OCI-LY7 (cell line): ENCODE results near the gene BEAN1. TPM values are rescaled to one million over a fixed set of nuclear protein-coding genes. Genes with fewer than 3 reads are reported as not detected.

Experiments
- BruUV-seq: library from RNA; stranded (reverse); fragments of 400-500 nt; replicated peaks from 2 replicates; lab custom pipeline; 2021; lab: Mats Ljungman, UMichigan
- CTCF ChIA-PET: fragments of 300-600 bp; sonication (Branson Sonifier 250); formaldehyde crosslinking; loops from one replicate; lab custom pipeline; 2022; ENCODE audit warnings: antibody characterized with exemption; ENCODE audit not compliant: unreplicated experiment; lab: Charles Lee
- POLR2A ChIA-PET: fragments of 300-600 bp; sonication (Branson Sonifier 250); formaldehyde crosslinking; loops from one replicate; lab custom pipeline; 2022; ENCODE audit warnings: antibody characterized with exemption; lab: Charles Lee
- DNase-seq: peaks from one replicate; pipeline ENCODE4 v3.0.0-alpha.2; 2015; ENCODE audit warnings: low spot score
- H2AFZ ChIP-seq: fragments of 200-600 bp; sonication (generic), shearing (Covaris generic); 2 replicates; pipeline ENCODE4 v1.6.1; 2014; ENCODE audit warnings: mild to moderate bottlenecking, antibody characterized with exemption, low read length, moderate library complexity
- H3K27ac ChIP-seq: fragments of 200-600 bp; sonication (generic); 2 replicates; pipeline ENCODE4 v1.5.1; 2014; ENCODE audit warnings: mixed run types, low read depth, mild to moderate bottlenecking, moderate library complexity, low read length, inconsistent platforms; ENCODE audit not compliant: poor library complexity, severe bottlenecking
- H3K36me3 ChIP-seq: fragments of 200-600 bp; sonication (generic); 2 replicates; pipeline ENCODE4 v1.6.1; 2014; ENCODE audit warnings: mild to moderate bottlenecking, antibody characterized with exemption, low read length, moderate library complexity, mixed read lengths; ENCODE audit not compliant: insufficient read depth
- H3K4me1 ChIP-seq: fragments of 200-600 bp; sonication (generic); 2 replicates; pipeline ENCODE4 v1.5.1; 2014; ENCODE audit warnings: mild to moderate bottlenecking, low read length; ENCODE audit not compliant: insufficient read depth, poor library complexity, severe bottlenecking
- H3K4me2 ChIP-seq: fragments of 200-600 bp; sonication (generic); 2 replicates; pipeline ENCODE4 v1.6.1; 2014; ENCODE audit warnings: mild to moderate bottlenecking, low read length
- H3K4me3 ChIP-seq: fragments of 200-600 bp; sonication (generic); 2 replicates; pipeline ENCODE4 v1.5.1; 2014; ENCODE audit warnings: mild to moderate bottlenecking, low read depth, low read length; ENCODE audit not compliant: poor library complexity, severe bottlenecking
- H3K79me2 ChIP-seq: fragments of 200-600 bp; sonication (generic); 2 replicates; pipeline ENCODE4 v1.6.1; 2016; ENCODE audit warnings: low read depth, mild to moderate bottlenecking, low read length, moderate library complexity, mixed read lengths; ENCODE audit not compliant: insufficient read depth
- H3K9me2 ChIP-seq: fragments of 200-600 bp; sonication (generic); 2 replicates; pipeline ENCODE4 v1.6.1; 2016; ENCODE audit warnings: mild to moderate bottlenecking, low read length, mixed read lengths; ENCODE audit not compliant: insufficient read depth
- H3K9me3 ChIP-seq: fragments of 200-600 bp; sonication (generic); 2 replicates; pipeline ENCODE4 v1.6.1; 2014; ENCODE audit warnings: mild to moderate bottlenecking, mixed run types, low read length, mixed read lengths
- H4K20me1 ChIP-seq: fragments of 200-600 bp; sonication (generic); 2 replicates; pipeline ENCODE4 v1.6.1; 2014; ENCODE audit warnings: mild to moderate bottlenecking, antibody characterized with exemption, low read length, moderate library complexity, mixed read lengths; ENCODE audit not compliant: insufficient read depth
- EZH2phosphoT487 ChIP-seq: fragments of 200-600 bp; sonication (generic); IDR thresholded peaks from 2 replicates; pipeline ENCODE4 v1.6.1; 2018; ENCODE audit warnings: low read depth, borderline replicate concordance, mild to moderate bottlenecking, mixed run types, antibody characterized with exemption, low read length, moderate library complexity, mixed read lengths
- intact Hi-C: fragments of 100-400 bp; cut with micrococcal nuclease; formaldehyde crosslinking; loops from one replicate; pipeline ENCODE4 v1.10.0; 2022; ENCODE audit not compliant: unreplicated experiment
- total RNA-seq, 2 experiments: library from RNA; depleted of rRNA in 1 of 2; stranded (reverse); fragments of >200 nt in 1 of 2; shearing (Covaris generic) in 1 of 2; gene quantifications; 2 replicates each; pipeline ENCODE4 v1.2.3, GENCODE V29; 2014 to 2022
- TF ChIP-seq, protein P1 (sequence below): fragments of 200-600 bp; sonication (generic); conservative IDR thresholded peaks from 2 replicates; pipeline ENCODE4 v1.5.1; 2014; ENCODE audit warnings: mild to moderate bottlenecking, antibody characterized with exemption, low read length, moderate library complexity, mixed read lengths

Gene BEAN1
- total RNA-seq, 2 experiments from 2014 or later: 0.13 TPM; not detected in 1

DNA sequence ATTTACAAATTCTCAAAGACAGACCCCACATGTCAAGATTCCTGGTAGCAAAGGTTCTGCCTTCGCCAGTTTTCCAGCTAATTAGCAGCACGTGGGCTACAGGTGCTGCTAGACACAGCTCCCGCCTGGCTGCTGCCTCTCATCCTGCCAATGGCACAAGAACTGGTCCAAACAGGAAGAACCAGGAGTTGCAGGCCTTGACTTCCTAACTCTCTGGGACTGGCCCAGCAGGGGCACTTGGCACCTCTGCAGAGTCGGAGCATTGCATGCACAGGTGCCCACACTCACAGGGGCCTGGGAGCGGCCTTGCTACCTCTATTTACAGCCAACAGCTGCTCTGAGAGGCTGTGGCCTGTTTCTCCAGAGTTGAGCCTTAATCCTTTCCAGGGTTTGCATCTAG lies 83.2 kb downstream of the BEAN1 start:
- no peaks in the 10 kb centered on the region for H3K36me3 ChIP-seq
- H2AFZ ChIP-seq: no peak overlapping the region
- no TSS peak for BruUV-seq
- no peaks in the 10 kb centered on the region for H3K4me1 ChIP-seq
- no peaks in the 10 kb centered on the region for H3K79me2 ChIP-seq
- H3K27ac ChIP-seq: no peak overlapping the region
- H3K4me3 ChIP-seq: no peak overlapping the region
- TF ChIP-seq, protein P1, sequence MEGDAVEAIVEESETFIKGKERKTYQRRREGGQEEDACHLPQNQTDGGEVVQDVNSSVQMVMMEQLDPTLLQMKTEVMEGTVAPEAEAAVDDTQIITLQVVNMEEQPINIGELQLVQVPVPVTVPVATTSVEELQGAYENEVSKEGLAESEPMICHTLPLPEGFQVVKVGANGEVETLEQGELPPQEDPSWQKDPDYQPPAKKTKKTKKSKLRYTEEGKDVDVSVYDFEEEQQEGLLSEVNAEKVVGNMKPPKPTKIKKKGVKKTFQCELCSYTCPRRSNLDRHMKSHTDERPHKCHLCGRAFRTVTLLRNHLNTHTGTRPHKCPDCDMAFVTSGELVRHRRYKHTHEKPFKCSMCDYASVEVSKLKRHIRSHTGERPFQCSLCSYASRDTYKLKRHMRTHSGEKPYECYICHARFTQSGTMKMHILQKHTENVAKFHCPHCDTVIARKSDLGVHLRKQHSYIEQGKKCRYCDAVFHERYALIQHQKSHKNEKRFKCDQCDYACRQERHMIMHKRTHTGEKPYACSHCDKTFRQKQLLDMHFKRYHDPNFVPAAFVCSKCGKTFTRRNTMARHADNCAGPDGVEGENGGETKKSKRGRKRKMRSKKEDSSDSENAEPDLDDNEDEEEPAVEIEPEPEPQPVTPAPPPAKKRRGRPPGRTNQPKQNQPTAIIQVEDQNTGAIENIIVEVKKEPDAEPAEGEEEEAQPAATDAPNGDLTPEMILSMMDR: no peak
- no peak for TF ChIP-seq EZH2phosphoT487
- POLR2A ChIA-PET: interaction anchor here (0.6 to 0.9 kb wide), 3 partner anchors 12 to 63 kb away, joined by 3 read pairs; no protein-coding TSS in a partner anchor
- no peak overlapping the region for H3K4me2 ChIP-seq
- CTCF ChIA-PET: no interaction called here
- H4K20me1 ChIP-seq: no peaks in the 10 kb centered on the region
- H3K9me3 ChIP-seq: no peaks in the 10 kb centered on the region
- no peaks in the 10 kb centered on the region for H3K9me2 ChIP-seq
- no peak for DNase-seq
- intact Hi-C loops: no loop called here

DNA sequence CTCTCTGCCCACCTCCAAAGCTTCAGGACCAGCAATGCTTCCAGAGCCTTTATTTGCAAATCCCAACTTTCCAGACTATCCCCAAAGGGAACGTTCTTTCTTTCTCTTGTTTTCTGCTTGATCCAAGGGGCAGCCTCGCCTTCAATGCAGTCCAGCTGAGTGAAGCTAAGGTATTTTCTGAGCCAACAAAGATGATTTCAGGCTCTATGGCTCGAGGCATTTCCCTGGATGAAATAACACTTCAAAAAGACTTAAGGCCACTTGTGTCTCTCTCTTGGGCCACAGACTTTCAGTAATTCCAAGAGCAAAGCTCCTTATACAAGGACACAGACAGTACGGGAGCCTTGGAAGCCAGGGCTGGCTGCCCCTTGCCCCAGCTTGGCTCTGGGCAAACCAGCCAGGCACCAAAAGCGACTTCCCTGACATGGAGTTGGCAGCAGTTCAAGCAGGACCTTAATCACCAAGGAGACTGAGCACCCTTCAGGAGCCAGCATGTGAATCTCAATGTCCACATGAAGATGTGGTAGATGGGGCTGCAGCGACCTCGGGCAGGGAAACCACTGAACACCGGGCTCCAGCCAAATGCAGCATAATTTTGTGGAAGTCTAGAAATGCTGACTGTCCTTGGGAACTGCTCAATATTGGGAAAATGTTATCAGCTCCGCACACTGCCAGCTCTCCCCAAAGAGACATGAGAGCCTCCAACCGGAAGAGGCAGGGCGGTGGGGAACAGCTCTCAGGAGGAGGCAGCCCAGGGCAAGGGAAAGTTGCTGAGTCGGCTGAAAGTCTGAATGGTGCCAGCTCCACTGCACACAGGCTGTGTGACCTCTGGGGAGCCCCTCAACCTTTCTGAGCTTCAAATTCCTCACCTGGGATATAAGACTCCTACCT lies 83.9 kb downstream of the BEAN1 start:
- no peak overlapping the region for H3K27ac ChIP-seq
- H3K4me2 ChIP-seq: no peak overlapping the region
- intact Hi-C loops: no loop called here
- H3K4me1 ChIP-seq: peaks cover 2% of the 10 kb centered on the region
- H4K20me1 ChIP-seq: no peaks in the 10 kb centered on the region
- DNase-seq: no peak
- POLR2A ChIA-PET: interaction anchor here (0.6 to 1.3 kb wide), 5 partner anchors 9 to 64 kb away, joined by 3 read pairs; no protein-coding TSS in a partner anchor
- no peaks in the 10 kb centered on the region for H3K79me2 ChIP-seq
- H3K4me3 ChIP-seq: no peak overlapping the region
- CTCF ChIA-PET: no interaction called here
- H2AFZ ChIP-seq: no peak overlapping the region
- TF ChIP-seq EZH2phosphoT487: no peak
- TF ChIP-seq, protein P1: no peak
- H3K9me2 ChIP-seq: no peaks in the 10 kb centered on the region
- BruUV-seq: no TSS peak
- H3K36me3 ChIP-seq: no peaks in the 10 kb centered on the region
- H3K9me3 ChIP-seq: no peaks in the 10 kb centered on the region
